Measurements from ENCODE around the gene ATMIN.

ATMIN gene

DNA sequence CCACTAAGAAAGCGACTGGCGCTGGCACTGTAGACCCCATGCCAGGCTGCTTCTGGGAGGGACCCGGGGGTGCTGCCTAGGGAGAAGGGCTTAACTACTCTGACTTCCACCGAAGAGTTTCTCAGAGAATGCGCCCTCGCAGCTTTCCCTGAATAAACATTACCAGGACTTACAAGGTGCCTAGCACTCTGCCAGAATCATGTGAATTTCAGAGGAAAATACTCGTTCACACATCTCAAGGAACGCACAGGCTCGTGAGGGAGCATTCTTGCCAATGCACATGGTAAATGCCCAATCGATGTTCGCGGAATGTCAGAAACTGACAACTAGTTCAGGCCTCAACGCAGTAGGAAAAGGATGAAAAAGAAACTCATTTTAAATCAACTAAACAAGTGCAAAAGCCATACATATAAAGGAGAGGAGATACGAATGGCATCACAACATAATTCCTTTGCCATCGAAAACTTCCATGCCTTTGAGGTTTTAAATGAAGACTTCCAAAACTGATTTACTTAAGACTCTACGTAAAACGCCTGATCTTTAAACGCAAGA, 30.0 kb upstream of the ATMIN start:
- no peak for DNase-seq

DNA sequence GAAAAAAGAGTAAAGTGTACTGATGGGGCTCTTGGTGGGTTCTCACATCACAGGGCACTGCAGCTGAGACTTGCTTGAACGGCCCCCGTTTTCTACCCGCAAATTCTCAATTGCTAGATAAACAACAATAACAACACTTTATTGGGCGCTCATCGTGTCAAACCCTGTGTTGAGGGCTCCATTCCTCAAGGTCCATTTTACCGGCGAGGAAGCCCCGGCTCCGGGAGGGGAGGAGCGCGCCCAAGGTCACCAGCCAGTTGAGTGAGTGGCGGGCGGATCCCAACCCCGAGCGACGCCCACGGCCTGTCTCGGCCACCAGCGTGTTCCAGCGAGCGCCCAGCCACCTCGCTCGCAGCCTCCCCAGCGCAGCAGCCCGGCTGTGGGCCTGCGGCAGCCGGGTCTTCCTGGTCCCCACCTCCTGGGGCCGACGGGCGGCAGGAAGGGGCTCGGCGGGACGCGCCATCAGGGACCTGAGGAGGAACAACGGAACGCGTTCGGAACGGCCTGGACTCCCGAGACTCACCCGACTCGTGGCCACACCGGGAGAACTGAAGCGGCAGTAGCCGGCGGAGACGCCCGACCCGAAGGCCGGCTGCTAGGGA, 29.3 kb upstream of the ATMIN start:
- peak in 29 of 51 donors; percentile 17 to 79 (median 61) for DNase-seq

DNA sequence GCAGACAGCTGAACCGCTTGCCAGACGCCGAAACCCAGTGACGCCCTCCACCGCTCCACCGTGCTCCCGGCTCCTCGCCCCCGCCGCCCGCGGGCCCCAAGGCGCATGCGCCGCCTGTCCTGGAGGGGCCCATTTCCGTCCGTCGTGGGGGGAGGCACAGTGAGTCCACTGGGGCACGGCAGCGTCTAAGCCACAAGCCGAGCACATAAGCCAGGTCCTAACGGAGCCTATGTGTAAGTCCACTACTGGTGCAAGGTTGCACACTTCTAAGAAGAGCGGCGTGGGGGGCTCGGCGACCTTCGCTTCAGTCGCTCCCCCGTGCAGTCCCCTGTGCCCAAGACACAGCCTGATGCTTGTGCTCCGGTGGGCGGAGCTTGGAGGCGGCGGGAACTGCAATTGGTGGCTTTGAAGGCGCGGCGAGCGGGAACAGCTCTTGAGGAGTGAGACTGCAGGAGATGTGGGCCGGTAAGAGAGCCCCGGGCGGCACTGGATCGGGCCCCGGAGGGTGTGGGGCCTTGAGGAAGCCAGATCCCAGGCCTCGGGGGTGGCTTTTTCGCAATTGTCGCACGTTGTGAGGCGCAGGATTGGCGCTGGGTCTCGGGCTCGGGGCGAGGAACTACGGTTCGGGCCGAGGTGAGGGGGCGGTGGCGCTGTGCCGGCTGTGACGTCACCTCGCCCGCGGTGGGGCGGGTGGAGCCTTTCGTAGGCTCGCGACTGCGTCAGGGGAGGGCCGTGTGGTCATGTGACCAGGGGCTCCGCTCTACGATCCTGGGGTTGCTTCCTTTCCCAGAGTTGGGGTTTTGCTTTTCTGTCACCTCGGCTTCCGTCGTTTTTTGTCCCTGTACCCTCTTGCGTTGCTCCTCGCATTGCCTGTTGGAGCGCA, 28.6 kb upstream of the ATMIN start, which contains the start of the genes CENPN and CMC2:
CENPN (plus strand) TSS at position 402 of the 883 bp plus-strand sequence. CDS start 4,726 bp downstream, outside the sequence.
CMC2 (minus strand) TSS at position 73 of the 883 bp plus-strand sequence. CDS start 9,491 bp downstream, outside the sequence.
- peak; percentile 88 to 100 (median 97) for DNase-seq

DNA sequence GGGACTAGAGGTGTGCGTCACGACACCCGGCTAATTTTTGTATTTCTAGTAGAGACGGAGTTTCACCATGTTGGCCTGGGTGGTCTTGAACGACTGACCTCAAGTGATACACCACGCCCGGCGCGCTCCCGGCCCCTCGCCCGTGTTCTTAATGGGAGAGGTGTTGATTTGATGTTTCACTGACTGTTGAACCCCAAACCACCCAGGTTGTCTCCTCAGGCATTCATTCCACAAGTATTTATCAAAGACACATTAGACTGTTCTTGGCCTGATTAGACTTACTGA, 27.2 kb upstream of the ATMIN start:
- no peak for DNase-seq

DNA sequence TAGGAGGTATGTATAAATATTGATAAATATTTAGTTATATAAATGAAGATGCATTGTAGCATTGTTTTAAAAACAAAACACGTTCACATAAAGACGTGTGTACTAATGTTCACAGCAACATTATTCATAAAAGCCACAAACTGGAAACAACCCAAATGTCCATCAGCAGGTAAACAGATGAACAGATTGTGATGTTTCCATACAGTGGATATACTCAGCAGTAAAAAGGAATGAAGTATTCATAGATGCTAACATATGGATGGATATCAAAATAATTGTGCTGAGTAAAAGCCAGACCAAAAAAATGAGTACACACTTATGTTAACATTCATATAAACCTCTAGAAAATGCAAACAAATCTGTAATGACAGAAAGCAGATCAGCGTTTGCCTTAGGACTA, 22.7 kb upstream of the ATMIN start:
- DNase-seq, result no peak

DNA sequence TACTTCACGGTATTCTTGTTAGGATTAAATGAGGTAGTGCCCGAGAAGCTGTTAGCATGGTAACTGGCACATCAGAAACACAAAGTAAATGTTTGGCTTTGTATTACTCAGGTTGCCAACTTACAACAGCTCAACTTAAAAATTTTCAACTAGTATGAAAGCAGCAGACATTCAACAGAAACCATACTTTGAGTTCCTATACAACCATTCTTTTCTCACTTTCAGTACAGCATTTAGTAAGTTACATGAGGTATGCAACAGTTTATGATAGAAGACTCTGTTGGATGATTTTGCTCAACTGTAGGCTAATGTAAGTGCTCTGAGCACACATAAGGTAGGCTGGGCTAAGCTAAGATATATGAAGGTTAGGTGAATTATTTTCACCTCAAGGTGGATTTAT, 21.0 kb upstream of the ATMIN start:
- DNase-seq, result no peak

DNA sequence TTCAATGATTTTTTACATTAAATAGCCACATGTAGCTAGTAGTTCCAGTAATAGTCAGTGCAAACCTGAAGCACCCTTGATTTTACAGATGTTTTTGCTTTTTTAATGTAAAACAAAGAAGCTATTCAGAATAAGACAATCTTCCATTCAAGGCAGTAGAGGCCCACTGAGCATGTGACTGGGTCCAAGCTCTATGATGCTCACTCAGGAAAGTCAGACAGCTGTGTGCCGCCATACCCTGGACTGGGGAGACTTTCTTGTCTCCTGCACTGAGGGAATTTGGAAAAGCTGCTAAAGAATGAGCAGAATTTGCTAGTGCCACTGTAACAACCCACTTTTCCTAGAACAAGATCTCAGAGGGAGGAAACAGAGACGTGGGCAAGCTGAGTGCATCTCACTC, 17.1 kb upstream of the ATMIN start:
- peak in 29 of 51 donors; percentile 4 to 76 (median 44) for DNase-seq

DNA sequence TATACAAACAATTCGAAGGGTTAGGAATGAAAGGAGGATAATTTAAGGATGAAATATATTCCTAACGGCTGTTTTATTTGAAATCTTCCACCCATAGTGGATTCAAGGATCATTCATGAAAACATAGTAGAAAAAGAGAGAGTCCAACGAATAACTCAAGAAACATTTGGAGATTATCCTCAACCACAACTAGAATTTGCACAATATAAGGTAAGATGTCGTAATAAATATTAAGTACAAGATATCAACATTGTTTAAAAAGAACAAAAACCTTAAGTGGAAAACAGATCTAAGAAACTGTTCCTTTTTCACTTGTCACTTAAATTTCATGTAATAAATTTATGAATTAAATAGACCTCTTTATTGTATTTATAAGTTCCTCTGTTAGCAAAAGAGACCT, 9.2 kb upstream of the ATMIN start:
- no peak for DNase-seq

DNA sequence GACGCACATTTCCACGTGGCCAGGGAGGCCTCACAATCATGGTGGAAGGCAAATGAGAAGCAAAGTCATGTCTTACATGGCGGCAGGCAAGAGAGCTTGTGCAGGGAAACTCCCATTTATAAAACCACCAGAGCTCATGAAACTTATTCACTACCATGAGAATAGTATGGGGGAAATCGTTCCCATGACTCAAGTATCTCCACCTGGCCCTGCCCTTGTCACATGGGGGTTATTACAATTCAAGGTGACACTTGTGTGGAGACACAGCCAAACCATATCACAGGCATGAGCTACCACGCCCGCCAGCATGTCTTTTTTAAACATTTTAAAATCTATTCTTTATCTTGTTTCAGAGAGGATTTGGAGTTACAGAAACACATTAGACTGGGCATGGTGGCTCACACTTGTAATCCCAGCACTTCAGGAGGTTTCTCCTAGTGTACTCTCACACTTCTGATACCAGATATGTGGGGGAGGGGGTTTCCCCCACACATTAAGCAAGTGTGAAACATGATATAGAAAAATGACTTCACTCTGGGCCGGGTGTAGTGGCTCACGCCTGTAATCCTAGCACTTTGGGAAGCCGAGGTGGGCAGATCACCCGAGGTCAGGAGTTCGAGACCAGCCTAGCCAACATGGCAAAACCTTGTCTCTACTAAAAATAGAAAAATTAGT, 5.6 kb upstream of the ATMIN start:
- DNase-seq, result no peak

DNA sequence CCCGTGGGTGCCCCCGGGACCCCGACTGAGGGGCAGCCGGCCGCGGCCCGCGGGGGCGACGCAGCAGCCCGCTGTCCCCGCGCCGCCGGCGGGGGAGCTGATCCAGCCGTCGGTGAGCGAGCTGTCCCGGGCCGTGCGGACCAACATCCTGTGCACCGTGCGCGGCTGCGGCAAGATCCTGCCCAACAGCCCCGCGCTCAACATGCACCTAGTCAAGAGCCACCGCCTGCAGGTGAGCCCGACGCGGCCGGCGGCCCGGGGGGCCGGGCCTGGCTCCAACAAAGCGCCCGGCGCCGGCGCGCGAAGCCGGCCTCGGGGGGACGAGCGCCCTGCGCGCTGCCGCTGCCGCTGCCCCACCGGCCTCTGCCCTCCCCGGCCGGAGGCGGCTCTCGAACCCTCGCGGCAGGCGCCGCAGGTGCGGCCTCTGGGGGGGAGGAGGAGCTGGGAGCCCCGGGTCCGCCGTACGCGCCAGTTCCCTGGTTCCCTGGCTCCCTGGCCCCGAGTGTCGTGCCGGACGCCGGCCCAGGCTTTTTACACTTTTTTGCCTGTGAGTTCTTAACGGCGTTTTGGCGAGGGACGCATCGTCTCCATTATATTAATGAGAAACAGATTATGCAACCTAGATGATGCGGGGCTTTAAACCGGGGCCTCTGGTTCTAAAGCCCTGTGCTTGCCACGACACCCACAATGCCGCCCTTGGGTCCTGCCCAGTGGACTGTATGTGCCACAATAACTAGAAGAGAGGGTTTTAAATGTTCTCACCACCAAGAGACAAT, 521 bp downstream of the ATMIN start:
- DNase-seq, result peak in 23 of 51 donors; percentile 11 to 66 (median 33)

DNA sequence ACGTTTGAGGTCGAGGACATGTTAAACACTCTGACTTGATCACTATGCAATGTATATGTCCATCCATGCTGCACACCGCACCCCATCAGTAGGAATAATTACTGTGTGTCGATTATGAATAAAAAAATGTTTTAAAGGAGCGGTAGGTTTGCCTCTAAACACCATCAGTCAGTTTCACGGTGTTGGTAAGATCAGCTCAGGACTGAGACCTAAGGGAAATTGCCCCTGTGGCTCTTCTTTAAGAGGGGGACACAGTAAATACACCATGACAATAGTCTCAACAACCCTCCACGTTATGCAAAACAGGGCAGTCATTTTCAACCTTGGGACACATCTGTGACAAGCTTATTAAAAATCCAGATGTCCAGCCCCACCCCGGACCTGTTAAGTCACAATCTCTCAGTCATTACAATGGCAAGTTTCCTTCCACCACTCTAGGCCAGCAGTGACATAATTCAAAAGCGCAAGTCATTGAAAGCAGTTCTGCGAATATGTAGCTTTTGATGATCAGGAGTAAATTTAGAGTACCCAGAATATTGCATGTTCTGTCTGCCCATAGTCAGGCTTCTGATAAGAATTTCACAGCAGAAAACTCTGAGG, 1.2 kb downstream of the ATMIN start:
- DNase-seq, result no peak

DNA sequence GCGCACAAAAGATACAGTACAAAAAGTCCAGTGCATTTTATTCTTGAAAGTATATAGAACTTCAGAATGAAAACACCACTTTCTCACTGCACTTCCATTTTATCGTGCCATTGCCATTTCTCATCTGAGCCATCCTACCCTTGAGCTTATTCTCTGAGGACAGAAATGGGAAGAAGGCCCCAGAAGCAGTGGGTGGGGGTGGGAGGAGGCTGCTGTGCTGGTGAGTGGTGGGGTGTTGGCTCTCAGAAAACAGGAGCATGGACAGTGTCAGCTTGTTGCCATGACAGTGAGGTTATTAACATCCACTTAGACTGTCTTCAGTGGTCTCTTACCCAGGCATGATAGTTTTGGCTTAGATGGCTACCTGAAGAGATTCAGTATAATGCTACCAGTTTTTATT, 4.5 kb downstream of the ATMIN start:
- no peak for DNase-seq

DNA sequence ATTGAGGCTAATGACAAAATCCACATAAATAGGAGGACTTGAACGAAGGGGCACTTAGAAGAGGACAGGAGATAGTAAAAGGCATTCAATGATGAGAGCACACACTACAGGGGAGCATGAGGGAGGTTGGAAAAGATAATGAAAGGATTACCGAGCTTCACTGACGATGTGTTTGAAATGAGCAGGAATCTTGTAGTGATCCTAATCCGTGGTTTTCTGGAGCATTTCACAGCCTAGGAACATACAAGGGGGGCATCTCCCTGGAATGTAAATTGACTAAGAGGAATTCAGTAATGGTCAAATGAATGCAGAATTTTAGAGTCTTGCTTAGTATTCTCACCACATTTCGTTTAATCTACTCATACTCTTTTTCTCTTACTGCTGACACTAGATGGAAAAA, 5.2 kb downstream of the ATMIN start:
- no peak for DNase-seq

DNA sequence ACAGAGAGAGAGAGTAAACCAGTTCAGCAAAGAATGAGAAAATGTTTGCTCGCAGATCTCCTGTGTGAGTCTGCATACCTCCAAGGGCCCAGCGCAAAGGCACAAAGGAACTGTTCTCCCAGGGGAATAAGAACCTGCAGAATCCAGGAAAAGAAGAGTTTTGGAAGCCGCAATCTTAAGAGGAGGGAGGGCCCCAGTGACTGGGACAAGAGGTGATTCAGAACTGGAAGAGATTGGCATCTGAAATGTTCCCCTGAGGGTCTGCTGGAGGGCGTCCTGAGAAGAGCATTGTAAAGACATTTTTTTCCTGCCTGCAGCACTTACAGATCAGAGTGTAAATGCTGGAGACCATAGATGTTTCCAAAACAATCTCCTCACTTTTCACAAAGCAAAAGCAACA, 6.1 kb downstream of the ATMIN start:
- no peak for DNase-seq

DNA sequence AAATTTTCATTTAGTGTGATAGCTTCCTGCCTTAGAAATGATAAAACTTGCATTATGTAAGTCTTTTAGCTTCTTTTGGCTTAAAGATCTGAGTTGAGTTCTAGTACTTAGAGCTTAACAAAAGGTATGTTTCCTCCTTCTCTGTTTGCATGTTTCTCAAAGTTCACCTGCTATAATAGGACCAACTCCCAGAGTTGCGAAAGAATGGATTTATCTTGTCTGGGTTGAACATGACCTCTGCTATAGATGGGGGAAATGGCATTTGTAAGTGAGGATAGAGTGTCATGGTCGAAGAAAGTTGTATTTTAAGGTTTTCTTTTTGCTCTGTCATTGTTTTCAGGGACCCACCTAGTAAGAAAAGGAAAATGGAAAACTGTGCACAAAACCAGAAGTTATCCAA, 7.2 kb downstream of the ATMIN start:
- no peak for DNase-seq

DNA sequence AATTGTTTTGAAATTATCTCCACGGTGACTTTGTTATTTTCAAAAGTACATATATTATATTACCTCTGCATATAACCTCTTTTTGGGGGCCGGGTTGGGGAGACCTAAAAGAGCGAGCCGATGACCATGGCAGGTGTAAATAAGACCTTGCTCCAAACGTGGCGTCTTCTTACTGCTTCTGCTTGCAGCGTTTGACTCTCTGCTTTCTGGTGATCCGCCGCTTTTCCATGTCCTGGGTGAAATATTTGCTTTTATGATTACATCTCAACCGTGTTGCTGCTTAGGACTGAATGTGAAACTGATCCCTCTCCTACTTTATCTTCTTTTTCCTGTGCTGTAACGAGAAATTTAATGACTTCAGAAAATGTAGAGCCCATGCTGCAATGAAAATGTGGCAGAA, 18.1 kb downstream of the ATMIN start:
- DNase-seq, result no peak

DNA sequence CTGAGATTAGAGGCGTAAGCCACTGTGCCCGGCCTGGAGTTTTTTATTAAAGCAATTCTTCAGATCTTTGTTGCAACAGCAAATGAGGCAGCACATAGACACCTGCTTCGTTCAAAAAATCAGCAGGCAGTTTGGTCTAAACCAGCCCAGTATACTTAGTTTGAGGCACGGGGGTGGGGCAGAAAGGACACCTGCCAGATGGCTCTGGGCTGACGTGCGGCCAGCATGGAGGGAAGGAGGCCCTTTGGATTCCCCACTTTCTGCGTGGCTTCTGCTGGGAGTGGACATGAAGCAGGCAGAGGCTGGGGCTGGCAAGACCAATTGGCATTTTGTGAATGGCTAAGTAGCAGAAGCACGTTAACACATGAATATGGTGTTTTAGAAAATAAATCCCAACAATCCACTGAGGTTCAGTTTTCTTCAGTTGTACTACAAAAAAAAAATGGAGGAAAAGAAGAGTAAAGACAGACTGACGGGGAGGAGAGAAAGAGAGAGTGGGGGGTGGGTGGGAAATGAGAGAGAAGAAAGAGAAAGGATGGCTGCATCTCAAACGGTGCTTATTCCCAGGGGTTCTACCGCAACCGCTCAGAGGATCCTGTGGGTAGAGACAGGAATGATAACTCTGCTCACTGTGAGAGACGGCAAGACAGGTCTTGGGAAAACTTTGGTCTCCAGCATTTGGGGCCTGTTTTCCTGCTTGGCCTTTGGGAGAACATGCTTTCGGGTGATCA, 25.1 kb downstream of the ATMIN start:
- no peak for DNase-seq

DNA sequence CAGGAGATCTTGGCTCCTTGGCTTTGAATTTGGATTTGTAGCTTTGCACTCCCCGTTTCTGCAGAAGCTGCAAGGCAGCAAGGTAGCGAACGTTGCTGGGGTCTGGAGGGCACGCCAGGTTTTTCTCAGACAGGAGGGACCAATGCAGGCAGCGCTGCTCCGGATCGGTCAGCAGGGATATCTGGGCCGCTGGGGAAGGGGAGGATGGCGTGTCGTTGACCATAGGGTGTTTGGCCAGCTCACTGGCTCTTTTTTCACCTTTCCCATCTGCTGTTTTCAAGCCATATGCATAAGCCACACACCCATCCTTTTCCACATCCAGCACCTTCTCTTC, 25.6 kb downstream of the ATMIN start:
- DNase-seq, result no peak

DNA sequence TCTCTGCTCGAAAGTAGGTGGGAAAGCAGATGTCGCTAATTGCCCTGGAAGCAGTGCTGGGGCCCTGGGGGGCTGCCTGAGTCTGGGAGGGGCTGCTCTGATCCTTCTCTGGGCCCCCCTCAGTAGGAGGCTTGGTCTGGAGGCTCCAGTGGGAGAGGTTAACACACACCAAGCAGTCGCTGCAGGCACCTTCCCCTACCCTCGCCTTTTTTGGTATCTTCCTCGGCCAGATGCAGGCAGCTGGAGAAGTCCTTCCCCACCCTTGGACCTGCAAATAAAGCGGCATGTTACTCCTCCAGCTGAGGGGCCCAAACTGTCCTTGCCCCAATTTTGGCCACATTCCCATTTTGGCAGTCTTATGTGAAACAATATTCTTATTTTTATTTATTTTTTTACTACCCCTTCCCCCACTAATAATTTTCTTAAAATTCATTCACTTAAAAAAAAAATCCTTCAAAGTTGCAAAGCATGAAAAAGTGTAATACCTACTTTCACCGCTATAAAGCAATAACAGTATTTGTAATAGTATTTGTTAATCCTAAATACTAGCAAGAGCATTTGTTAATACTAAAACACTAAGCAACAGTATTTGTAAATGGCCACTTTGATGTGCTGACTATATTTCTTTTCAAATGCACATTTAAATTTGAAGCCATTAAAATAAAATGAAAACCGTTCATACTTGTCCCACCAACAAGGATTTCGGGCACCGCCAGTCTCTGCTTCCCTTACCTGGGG, 26.4 kb downstream of the ATMIN start:
- no peak for DNase-seq

DNA sequence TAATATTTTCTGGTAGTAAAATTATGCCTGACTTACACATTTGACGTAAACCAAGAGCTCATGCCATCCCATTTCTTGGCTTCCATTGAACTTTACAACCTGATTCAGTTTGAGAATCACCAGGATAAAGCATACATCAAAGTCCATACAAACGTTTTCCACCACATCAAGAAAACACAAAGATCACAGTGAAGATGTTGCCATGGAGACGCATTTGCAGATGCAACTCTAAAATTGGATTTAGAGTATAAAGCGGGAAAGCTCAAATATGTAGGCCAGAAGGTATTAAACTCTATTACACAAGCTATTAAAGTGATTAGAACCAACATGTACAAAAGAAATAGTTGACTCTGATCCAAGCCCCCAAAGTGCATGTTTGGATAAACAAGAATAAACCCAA, 31.0 kb downstream of the ATMIN start:
- DNase-seq, result peak in 1 of 51 donors; percentile 11
